GF-D8 (cell line): ENCODE measurements around the gene PTPN22.

Experiments used
- DNase-seq: peaks from one replicate; lab custom pipeline; 2025; lab: John Stamatoyannopoulos, UW

The PTPN22 gene

GRCh38 chr1:113802367-113803007 is 69.0 kb downstream of the PTPN22 start:
- DNase-seq: no peak

GRCh38 chr1:113800487-113800886 is 71.0 kb downstream of the PTPN22 start:
- no peak for DNase-seq

- no peak for DNase-seq
Observed at GRCh38 chr1:113797472-113797871, 74.0 kb downstream of the PTPN22 start.

- DNase-seq: no peak
Observed at GRCh38 chr1:113793878-113794834, 77.4 kb downstream of the PTPN22 start.

GRCh38 chr1:113792986-113793385 is 78.5 kb downstream of the PTPN22 start:
- no peak for DNase-seq

GRCh38 chr1:113792471-113792870 is 79.0 kb downstream of the PTPN22 start:
- DNase-seq: no peak

GRCh38 chr1:113788802-113789201 is 82.7 kb downstream of the PTPN22 start:
- no peak for DNase-seq

GRCh38 chr1:113787663-113788062 is 83.8 kb downstream of the PTPN22 start:
- no peak for DNase-seq

- DNase-seq: no peak
Observed at GRCh38 chr1:113786069-113786468, 85.4 kb downstream of the PTPN22 start.

GRCh38 chr1:113784104-113784779 is 87.3 kb downstream of the PTPN22 start:
- DNase-seq: peak; percentile 28

GRCh38 chr1:113783254-113784103 is 88.0 kb downstream of the PTPN22 start:
- peak; percentile 94 for DNase-seq

GRCh38 chr1:113782406-113782805 is 89.1 kb downstream of the PTPN22 start:
- DNase-seq: no peak

- DNase-seq: peak; percentile 29
Observed at GRCh38 chr1:113780374-113781146, 91.0 kb downstream of the PTPN22 start.

GRCh38 chr1:113779542-113779941 is 92.0 kb downstream of the PTPN22 start:
- no peak for DNase-seq

- DNase-seq: no peak
Observed at GRCh38 chr1:113777561-113777960, 94.0 kb downstream of the PTPN22 start.

GRCh38 chr1:113770031-113770430 is 101.5 kb downstream of the PTPN22 start:
- DNase-seq: no peak

GRCh38 chr1:113769601-113769970 is 101.9 kb downstream of the PTPN22 start:
- no peak for DNase-seq

- peak; percentile 11 for DNase-seq
Observed at GRCh38 chr1:113768916-113769600, 102.5 kb downstream of the PTPN22 start.

GRCh38 chr1:113765306-113766230 is 105.9 kb downstream of the PTPN22 start:
- DNase-seq: no peak
